ENCODE measurements around the gene SEMA4A.

DNA sequence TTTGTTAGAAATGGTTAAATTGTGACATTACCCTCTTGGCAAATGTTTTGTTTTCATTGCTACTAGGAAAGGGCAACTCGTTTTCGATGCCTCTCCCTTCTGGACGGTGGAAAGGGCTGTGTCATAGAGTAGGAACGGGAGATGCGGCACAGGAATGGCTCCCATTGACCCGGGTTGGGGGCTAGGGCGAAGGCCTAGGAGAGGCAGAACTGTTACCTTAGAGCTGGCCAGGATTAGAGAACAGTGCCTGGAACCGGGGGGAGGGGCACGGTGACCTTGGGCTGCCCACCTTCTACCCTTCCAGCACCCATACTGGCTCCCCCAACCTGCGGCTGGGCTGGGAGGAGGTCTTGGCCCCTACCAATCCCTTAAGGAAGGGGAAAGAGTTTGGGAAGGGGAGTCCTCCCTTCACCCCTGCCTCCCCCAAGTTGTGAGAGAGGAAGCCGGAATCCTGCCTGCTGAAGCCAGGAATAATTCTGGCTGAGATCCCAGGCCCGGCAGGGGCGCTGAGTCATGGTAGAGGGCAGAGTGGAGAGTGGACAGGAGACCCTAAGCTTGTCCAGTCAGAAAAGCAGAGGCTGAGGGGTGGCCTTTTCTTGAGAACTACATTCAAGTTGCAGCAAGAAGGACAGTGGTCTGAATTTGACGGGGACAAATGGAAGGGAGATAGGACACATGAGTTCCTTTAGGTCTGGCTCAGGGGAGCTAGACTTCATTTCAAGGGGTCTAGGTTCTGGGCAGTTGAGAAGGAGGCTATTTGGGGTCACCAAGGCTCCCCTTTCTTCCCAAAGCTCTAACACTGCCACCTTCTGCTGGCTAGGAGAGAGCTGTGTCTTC lies 30.6 kb upstream of the SEMA4A start:
- TF ChIP-seq, protein P1, sequence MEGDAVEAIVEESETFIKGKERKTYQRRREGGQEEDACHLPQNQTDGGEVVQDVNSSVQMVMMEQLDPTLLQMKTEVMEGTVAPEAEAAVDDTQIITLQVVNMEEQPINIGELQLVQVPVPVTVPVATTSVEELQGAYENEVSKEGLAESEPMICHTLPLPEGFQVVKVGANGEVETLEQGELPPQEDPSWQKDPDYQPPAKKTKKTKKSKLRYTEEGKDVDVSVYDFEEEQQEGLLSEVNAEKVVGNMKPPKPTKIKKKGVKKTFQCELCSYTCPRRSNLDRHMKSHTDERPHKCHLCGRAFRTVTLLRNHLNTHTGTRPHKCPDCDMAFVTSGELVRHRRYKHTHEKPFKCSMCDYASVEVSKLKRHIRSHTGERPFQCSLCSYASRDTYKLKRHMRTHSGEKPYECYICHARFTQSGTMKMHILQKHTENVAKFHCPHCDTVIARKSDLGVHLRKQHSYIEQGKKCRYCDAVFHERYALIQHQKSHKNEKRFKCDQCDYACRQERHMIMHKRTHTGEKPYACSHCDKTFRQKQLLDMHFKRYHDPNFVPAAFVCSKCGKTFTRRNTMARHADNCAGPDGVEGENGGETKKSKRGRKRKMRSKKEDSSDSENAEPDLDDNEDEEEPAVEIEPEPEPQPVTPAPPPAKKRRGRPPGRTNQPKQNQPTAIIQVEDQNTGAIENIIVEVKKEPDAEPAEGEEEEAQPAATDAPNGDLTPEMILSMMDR (IDR thresholded peaks at IDR 0.05; ENCODE audit: insufficient read depth, low read depth, low read length), result no peak
- TF ChIP-seq EZH2 (IDR thresholded peaks at IDR 0.05; ENCODE audit: insufficient read depth, low read length), result no peak

All from astrocyte (in vitro differentiated cells and primary cell).